Large intestine (tissue), 3 donors: ENCODE results near the gene PSD. TPM values are rescaled to one million over a fixed set of nuclear protein-coding genes. Genes with fewer than 3 reads are reported as not detected.

ENCODE experiments used
- DNase-seq, 2 donors: peaks; one replicate each; pipeline versions ENCODE4 v3.0.0 to v3.0.0-alpha.2; 2013
- H3K27ac ChIP-seq: one replicate; pipeline ENCODE4 v1.5.1; 2013; ENCODE audit warnings: low read length
- H3K27me3 ChIP-seq: 2 replicates; pipeline ENCODE4 v1.6.1; 2013; ENCODE audit warnings: low read length; ENCODE audit not compliant: control insufficient read depth, insufficient read depth
- H3K36me3 ChIP-seq: 2 replicates; pipeline ENCODE4 v1.6.1; 2013; ENCODE audit warnings: low read length; ENCODE audit not compliant: control insufficient read depth, insufficient read depth
- H3K4me1 ChIP-seq: one replicate; pipeline ENCODE4 v1.6.1; 2013; ENCODE audit warnings: low read length; ENCODE audit not compliant: control insufficient read depth, insufficient read depth
- H3K4me3 ChIP-seq: one replicate; pipeline ENCODE4 v1.5.1; 2013; ENCODE audit warnings: low read length
- H3K9me3 ChIP-seq: one replicate; pipeline ENCODE4 v1.6.1; 2013; ENCODE audit warnings: mild to moderate bottlenecking, low read depth, low read length, moderate library complexity; ENCODE audit not compliant: control insufficient read depth
- WGBS: methylation state at CpG from one replicate; pipeline ENCODE4 v1.1.5; 2013; ENCODE audit warnings: low lambda C conversion rate; ENCODE audit not compliant: insufficient coverage; 5-methylcytosine and 5-hydroxymethylcytosine counted together
- polyA plus RNA-seq: library from polyadenylated mRNA; unstranded; fragments of 120-200 nt; gene quantifications from one replicate; pipeline ENCODE4 v1.2.1, GENCODE V29; 2013

The PSD gene
- polyA plus RNA-seq, 1 donor = 62.0 TPM

- no peak for DNase-seq
- WGBS = no CpG with 5 or more reads among the region's 13 CpGs
- H3K27ac ChIP-seq = no peak overlapping the region
- H3K4me3 ChIP-seq = no peak overlapping the region
- peaks cover 8% of the 10 kb centered on the region for H3K4me1 ChIP-seq
- H3K27me3 ChIP-seq = peaks cover 8% of the 10 kb centered on the region
- no peaks in the 10 kb centered on the region for H3K9me3 ChIP-seq
- peaks cover 57% of the 10 kb centered on the region for H3K36me3 ChIP-seq
Observed at GRCh38 chr10:102403115-102403514, 15.5 kb downstream of the PSD start.

DNA sequence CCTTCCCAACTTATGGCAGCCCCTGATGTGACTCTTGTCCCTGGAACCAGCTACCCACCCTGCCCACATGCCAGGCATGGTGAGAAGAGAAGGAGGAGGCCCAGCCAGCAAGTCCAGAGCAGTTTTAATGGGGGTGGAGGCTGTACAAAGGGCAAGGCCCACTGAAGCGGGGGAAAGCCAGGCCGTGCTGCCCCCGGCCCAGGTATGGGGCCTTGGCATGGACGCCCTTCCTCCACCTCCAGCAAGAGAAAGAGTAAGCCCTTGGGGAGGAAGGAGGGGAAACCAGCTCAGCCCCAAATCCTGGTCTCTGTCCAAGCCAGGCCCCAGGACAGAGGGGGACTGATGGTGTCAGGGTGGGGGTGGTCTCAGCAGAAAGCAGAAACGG is 16.1 kb downstream of the PSD start:
- H3K27me3 ChIP-seq = peaks cover 2% of the 10 kb centered on the region
- peaks cover 8% of the 10 kb centered on the region for H3K4me1 ChIP-seq
- peaks cover 64% of the 10 kb centered on the region for H3K36me3 ChIP-seq
- H3K4me3 ChIP-seq = no peak overlapping the region
- H3K27ac ChIP-seq = no peak overlapping the region
- no peak for DNase-seq
- WGBS = no CpG with 5 or more reads among the region's 5 CpGs
- no peaks in the 10 kb centered on the region for H3K9me3 ChIP-seq

- Histone ChIP-seq H3K9me3 (no peaks in the 10 kb centered on the region), H3K4me1 (peaks cover 8% of the 10 kb centered on the region), H3K27ac (no peak overlapping the region), H3K4me3 (no peak overlapping the region), H3K27me3 (no peaks in the 10 kb centered on the region), H3K36me3 (peaks cover 68% of the 10 kb centered on the region)
- no CpG with 5 or more reads among the region's 18 CpGs for WGBS
- no peak for DNase-seq
Observed at GRCh38 chr10:102401735-102402511, 16.7 kb downstream of the PSD start.

DNA sequence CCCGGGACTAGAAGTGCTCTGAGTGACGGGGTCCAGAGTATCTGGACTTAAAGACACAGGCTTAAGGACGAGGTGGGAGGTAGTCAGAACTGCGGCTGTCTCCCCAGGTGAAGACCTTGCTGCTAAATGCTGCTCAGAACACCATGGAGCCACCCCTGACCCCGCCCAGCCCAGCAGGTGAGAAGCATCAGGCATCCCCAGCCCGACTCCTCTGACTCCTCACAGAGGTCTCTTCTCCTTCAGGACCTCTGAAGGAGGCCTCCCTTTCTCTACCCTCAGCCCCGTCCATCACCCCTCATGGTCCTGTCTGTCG is 17.3 kb downstream of the PSD start:
- H3K36me3 ChIP-seq = peaks cover 72% of the 10 kb centered on the region
- no peaks in the 10 kb centered on the region for H3K9me3 ChIP-seq
- H3K27me3 ChIP-seq = no peaks in the 10 kb centered on the region
- no peak overlapping the region for H3K4me3 ChIP-seq
- no CpG with 5 or more reads among the region's 8 CpGs for WGBS
- H3K27ac ChIP-seq = no peak overlapping the region
- peaks cover 12% of the 10 kb centered on the region for H3K4me1 ChIP-seq
- DNase-seq = no peak

DNA sequence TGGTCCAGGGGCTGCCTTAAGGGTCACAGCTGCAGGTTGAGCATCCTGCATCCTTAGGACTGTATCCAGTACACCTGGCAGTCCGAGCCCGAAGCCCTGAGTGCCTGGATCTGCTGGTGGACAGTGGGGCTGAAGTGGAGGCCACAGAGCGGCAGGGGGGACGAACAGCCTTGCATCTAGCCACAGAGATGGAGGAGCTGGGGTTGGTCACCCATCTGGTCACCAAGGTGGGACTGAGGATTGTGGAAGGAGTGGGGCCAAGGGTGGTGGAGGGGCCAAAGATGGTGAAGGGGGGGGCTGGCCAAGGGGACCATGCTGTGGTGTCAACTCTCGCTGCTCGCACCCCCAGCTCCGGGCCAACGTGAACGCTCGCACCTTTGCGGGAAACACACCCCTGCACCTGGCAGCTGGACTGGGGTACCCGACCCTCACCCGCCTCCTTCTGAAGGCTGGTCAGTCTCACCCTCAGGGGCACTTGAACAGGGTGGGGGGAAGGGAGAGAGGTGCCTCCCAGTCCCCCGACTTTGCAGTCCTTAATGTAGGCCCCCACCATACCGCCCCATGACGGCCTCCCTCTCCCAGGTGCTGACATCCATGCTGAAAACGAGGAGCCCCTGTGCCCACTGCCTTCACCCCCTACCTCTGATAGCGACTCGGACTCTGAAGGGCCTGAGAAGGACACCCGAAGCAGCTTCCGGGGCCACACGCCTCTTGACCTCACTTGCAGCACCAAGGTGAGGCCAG is 17.8 kb downstream of the PSD start:
- Histone ChIP-seq H3K4me1 (peaks cover 17% of the 10 kb centered on the region), H3K4me3 (no peak overlapping the region), H3K9me3 (no peaks in the 10 kb centered on the region), H3K27me3 (no peaks in the 10 kb centered on the region), H3K36me3 (peaks cover 72% of the 10 kb centered on the region), H3K27ac (no peak overlapping the region)
- DNase-seq = no peak
- WGBS = no CpG with 5 or more reads among the region's 22 CpGs

- Histone ChIP-seq H3K9me3 (no peaks in the 10 kb centered on the region), H3K36me3 (peaks cover 67% of the 10 kb centered on the region), H3K4me3 (no peak overlapping the region), H3K4me1 (peaks cover 20% of the 10 kb centered on the region), H3K27me3 (no peaks in the 10 kb centered on the region), H3K27ac (no peak overlapping the region)
- no peak for DNase-seq
- WGBS = no CpG with 5 or more reads among the region's 17 CpGs
Observed at GRCh38 chr10:102400076-102400475, 18.5 kb downstream of the PSD start.

GRCh38 chr10:102399217-102400021 is 19.2 kb downstream of the PSD start:
- Histone ChIP-seq H3K27ac (peak overlapping the region; percentile 83), H3K9me3 (no peaks in the 10 kb centered on the region), H3K4me3 (peak overlapping the region; percentile 55), H3K4me1 (peaks cover 20% of the 10 kb centered on the region), H3K27me3 (no peaks in the 10 kb centered on the region), H3K36me3 (peaks cover 61% of the 10 kb centered on the region)
- peak; percentile 91 to 92 for DNase-seq
- no CpG with 5 or more reads among the region's 72 CpGs for WGBS

GRCh38 chr10:102398172-102399020 is 20.2 kb downstream of the PSD start:
- peak overlapping the region; percentile 55 for H3K4me3 ChIP-seq
- H3K36me3 ChIP-seq = peaks cover 52% of the 10 kb centered on the region
- H3K4me1 ChIP-seq = peaks cover 25% of the 10 kb centered on the region
- no peaks in the 10 kb centered on the region for H3K27me3 ChIP-seq
- WGBS = no CpG with 5 or more reads among the region's 21 CpGs
- peak overlapping the region; percentile 83 for H3K27ac ChIP-seq
- H3K9me3 ChIP-seq = no peaks in the 10 kb centered on the region
- no peak for DNase-seq

DNA sequence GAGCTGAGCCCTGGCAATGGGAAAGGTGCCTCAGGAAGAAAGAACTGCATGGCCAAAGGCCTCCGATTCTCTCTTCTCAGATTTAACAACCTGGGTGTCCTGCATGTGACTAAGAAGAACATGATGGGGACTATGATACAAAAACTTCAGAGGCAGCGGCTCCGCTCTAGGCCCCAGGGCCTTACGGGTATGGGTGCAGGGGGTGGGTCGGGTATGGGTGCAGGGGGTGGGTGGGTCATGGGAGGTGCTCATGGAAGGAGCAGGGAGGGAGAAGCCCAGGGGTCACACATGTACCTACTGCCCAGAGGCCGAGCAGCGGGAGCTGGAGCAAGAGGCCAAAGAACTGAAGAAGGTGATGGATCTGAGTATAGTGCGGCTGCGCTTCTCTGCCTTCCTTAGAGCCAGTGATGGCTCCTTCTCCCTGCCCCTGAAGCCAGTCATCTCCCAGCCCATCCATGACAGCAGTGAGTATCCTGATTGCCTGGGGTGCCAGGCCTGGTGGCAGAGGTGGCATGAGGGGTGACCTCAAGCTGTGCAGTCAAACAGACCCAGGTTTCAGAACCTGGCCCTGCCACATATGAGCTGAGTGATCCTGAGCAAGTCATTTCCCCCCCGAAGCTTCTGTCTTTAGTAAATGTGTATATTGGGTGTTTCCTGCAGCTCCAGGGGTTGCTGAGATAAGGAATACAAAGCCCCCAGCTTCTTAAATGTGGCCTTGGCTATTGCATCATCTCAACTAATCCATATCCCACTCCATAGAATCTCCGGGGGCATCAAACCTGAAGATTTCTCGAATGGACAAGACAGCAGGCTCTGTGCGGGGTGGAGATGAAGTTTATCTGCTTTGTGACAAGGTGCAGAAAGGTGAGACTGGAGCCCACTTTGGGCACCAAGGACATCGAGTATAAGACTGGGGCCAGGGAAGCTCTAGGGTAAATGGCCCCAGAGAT is 21.1 kb downstream of the PSD start:
- Histone ChIP-seq H3K4me3 (no peak overlapping the region), H3K36me3 (peaks cover 47% of the 10 kb centered on the region), H3K9me3 (no peaks in the 10 kb centered on the region), H3K4me1 (peaks cover 27% of the 10 kb centered on the region), H3K27me3 (no peaks in the 10 kb centered on the region), H3K27ac (no peak overlapping the region)
- DNase-seq = no peak
- WGBS = 100% methylated on average over 1 of the region's 14 CpGs
